Measurements from ENCODE around the gene SMO. TPM values are rescaled to one million over a fixed set of nuclear protein-coding genes. Genes with fewer than 3 reads are reported as not detected.

Gene SMO
- total and polyA plus RNA-seq, 2 donors (not counting 3 experiments of a cell fraction or from before 2014, with no cell fraction given): 13.2 to 16.5 TPM

DNA sequence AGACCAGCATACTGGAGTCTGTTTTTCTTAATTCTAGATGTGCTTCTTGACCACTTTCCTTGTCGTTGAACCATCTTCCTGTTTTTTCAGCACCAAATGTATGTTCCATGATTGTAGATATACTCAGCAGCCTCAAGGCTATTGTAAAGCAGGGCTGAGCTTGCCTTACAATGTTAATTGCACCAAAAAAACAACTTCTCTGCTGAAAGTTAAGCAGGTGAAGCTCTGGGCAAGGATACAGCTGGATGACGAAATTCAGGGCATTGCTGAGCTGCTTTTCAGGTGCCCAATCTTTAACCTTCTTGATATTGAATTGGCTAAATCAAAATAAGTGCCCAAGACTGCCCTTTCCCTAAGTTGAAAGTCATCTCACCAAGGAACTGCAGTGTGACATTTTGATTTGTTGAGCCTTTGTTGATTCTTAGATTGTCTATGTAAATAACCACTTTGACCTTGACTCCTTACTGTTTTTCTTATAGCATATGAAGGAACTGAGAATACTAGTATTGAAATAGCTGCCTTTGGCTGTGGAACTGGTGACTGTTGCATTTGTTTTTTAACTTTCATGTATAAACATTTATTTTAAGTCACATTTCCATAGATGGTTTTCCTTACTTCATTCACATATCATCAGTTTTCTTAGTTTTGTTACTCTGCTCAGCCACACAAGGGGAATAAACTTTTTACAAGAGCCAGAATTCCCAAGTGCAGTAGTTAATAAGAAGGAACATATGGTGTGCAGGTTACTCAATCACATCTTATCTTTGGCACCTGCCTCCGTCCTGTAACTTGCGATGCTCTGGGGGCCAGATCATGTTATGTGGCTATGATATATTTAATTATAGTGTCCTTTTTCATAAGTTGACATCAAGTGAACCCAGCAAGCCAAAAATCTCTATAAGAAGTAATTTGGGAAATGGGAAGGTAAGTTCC, 39.5 kb downstream of the SMO start:
- no peak for FAIRE-seq
- no peak overlapping the region for H3K4me3 ChIP-seq (replicated peaks in 1 of 3; ENCODE audit: insufficient read depth in 1 of 3, low read depth in 1 of 3, low read length in 3 of 3)
- no peak overlapping the region for H3K9ac ChIP-seq (replicated peaks; ENCODE audit: extremely low read depth, insufficient read depth, low read length)
- BruUV-seq (replicated peaks): no TSS peak
- H3K79me2 ChIP-seq (ENCODE audit: control insufficient read depth, insufficient read depth, low read length): peaks cover 2% of the 10 kb centered on the region
- intact Hi-C loops (cut with micrococcal nuclease) (no loop called here), dilution Hi-C loops (cut with MboI; ENCODE audit: extremely low pct_ligation_motif_present, low sequenced_read_pairs) (no loop called here)
- no peaks in the 10 kb centered on the region for H3K9me3 ChIP-seq (replicated peaks; ENCODE audit: control insufficient read depth, insufficient read depth, low read length)
- POLR2A ChIA-PET: no interaction called here
- H3K4me1 ChIP-seq (ENCODE audit: control insufficient read depth, extremely low read depth, insufficient read depth, low read length): peaks cover 15% of the 10 kb centered on the region
- H3K4me2 ChIP-seq (ENCODE audit: insufficient read depth, low read length): no peak overlapping the region
- no peak for DNase-seq (ENCODE audit: low read depth, low spot score)
- H2AFZ ChIP-seq (ENCODE audit: low read depth, low read length): no peak overlapping the region
- no peak for TF ChIP-seq EZH2 (IDR thresholded peaks at IDR 0.05; ENCODE audit: borderline replicate concordance, low read depth, low read length, severe bottlenecking)
- no peak for TF ChIP-seq POLR2A (IDR thresholded peaks at IDR 0.05; ENCODE audit: low read depth, low read length)
- H3K27ac ChIP-seq (ENCODE audit: insufficient read depth, low read depth, low read length): no peak overlapping the region
- H3K36me3 ChIP-seq (ENCODE audit: control insufficient read depth in 2 of 2, extremely low read depth in 1 of 2, insufficient read depth in 2 of 2, low read length in 2 of 2): no peaks in the 10 kb centered on the region
- no peaks in the 10 kb centered on the region for H4K20me1 ChIP-seq (replicated peaks; ENCODE audit: control insufficient read depth, extremely low read depth, insufficient read depth, low read length)
- H3K27me3 ChIP-seq (ENCODE audit: control insufficient read depth in 2 of 2, insufficient read depth in 2 of 2, low read length in 2 of 2): no peaks in the 10 kb centered on the region
- CTCF ChIA-PET: interaction anchor here (1.5 to 2.2 kb wide), 3 partner anchors 10 to 71 kb away, joined by 3 to 8 read pairs (median 4); no protein-coding TSS in a partner anchor
- no peaks in the 10 kb centered on the region for H3K9me1 ChIP-seq (replicated peaks; ENCODE audit: control insufficient read depth, extremely low read depth, insufficient read depth, low read length)

DNA sequence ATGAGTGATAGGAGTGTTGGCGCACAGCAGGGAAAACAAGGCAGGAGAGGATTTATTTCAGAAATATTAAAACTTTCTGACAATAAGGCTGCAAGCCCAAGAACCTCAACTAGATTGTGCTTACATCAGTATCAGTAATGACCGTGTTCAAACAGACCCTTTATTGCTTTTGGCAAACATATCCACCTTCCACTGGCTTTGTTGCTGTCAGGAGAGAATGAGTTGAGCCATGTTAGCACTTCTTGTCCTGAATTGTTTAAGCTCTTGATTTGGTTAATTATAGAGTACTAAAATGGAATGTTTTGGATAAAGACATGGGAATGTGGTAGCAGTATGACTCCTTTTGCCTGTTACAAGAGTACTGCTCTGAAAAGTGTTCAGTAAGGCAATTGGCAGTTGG, 40.2 kb downstream of the SMO start:
- Histone ChIP-seq H3K9ac (replicated peaks; ENCODE audit: extremely low read depth, insufficient read depth, low read length) (no peak overlapping the region), H3K4me3 (replicated peaks in 1 of 3; ENCODE audit: insufficient read depth in 1 of 3, low read depth in 1 of 3, low read length in 3 of 3) (no peak overlapping the region), H3K27me3 (ENCODE audit: control insufficient read depth in 2 of 2, insufficient read depth in 2 of 2, low read length in 2 of 2) (no peaks in the 10 kb centered on the region), H3K4me2 (ENCODE audit: insufficient read depth, low read length) (no peak overlapping the region), H3K9me3 (replicated peaks; ENCODE audit: control insufficient read depth, insufficient read depth, low read length) (no peaks in the 10 kb centered on the region), H3K79me2 (ENCODE audit: control insufficient read depth, insufficient read depth, low read length) (peaks cover 2% of the 10 kb centered on the region), H3K4me1 (ENCODE audit: control insufficient read depth, extremely low read depth, insufficient read depth, low read length) (peaks cover 15% of the 10 kb centered on the region), H3K9me1 (replicated peaks; ENCODE audit: control insufficient read depth, extremely low read depth, insufficient read depth, low read length) (no peaks in the 10 kb centered on the region), H3K36me3 (ENCODE audit: control insufficient read depth in 2 of 2, extremely low read depth in 1 of 2, insufficient read depth in 2 of 2, low read length in 2 of 2) (no peaks in the 10 kb centered on the region), H3K27ac (ENCODE audit: insufficient read depth, low read depth, low read length) (no peak overlapping the region), H2AFZ (ENCODE audit: low read depth, low read length) (no peak overlapping the region), H4K20me1 (replicated peaks; ENCODE audit: control insufficient read depth, extremely low read depth, insufficient read depth, low read length) (no peaks in the 10 kb centered on the region)
- ChIA-PET POLR2A (no interaction called here), CTCF (interaction anchor here (1.6 to 2.2 kb wide), 2 partner anchors 10 to 70 kb away, joined by 4 to 8 read pairs; no protein-coding TSS in a partner anchor)
- TF ChIP-seq FOS (IDR thresholded peaks at IDR 0.05; ENCODE audit: borderline replicate concordance, insufficient read depth, low read length) (no peak), POLR2A (IDR thresholded peaks at IDR 0.05; ENCODE audit: low read depth, low read length) (no peak), MYC (IDR thresholded peaks at IDR 0.05; ENCODE audit: low read depth, low read length) (no peak), GATA2 (IDR thresholded peaks at IDR 0.05; ENCODE audit: insufficient read depth, insufficient read length, low read depth, low read length) (no peak), POLR2AphosphoS5 (IDR thresholded peaks at IDR 0.05; ENCODE audit: insufficient read depth, low read depth, low read length) (no peak), JUN (IDR thresholded peaks at IDR 0.05; ENCODE audit: borderline replicate concordance, insufficient read depth, insufficient read length, low read depth) (no peak), CTCF (IDR thresholded peaks at IDR 0.05; ENCODE audit: extremely low read depth in 1 of 2, insufficient read depth in 1 of 2, low read depth in 1 of 2, low read length in 2 of 2) (no peak), EZH2 (IDR thresholded peaks at IDR 0.05; ENCODE audit: borderline replicate concordance, low read depth, low read length, severe bottlenecking) (no peak)
- TF ChIP-seq, protein P1, sequence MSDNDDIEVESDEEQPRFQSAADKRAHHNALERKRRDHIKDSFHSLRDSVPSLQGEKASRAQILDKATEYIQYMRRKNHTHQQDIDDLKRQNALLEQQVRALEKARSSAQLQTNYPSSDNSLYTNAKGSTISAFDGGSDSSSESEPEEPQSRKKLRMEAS (IDR thresholded peaks at IDR 0.05; ENCODE audit: insufficient read depth, insufficient read length): no peak
- no peak for DNase-seq (ENCODE audit: low read depth, low spot score)
- FAIRE-seq: no peak
- no TSS peak for BruUV-seq (replicated peaks)
- intact Hi-C loops (cut with micrococcal nuclease): no loop called here
- dilution Hi-C loops (cut with MboI; ENCODE audit: extremely low pct_ligation_motif_present, low sequenced_read_pairs): no loop called here

Data from endothelial cell of umbilical vein (primary cell).